Measurements from ENCODE around the gene NFKBIL1.

Gene NFKBIL1

DNA sequence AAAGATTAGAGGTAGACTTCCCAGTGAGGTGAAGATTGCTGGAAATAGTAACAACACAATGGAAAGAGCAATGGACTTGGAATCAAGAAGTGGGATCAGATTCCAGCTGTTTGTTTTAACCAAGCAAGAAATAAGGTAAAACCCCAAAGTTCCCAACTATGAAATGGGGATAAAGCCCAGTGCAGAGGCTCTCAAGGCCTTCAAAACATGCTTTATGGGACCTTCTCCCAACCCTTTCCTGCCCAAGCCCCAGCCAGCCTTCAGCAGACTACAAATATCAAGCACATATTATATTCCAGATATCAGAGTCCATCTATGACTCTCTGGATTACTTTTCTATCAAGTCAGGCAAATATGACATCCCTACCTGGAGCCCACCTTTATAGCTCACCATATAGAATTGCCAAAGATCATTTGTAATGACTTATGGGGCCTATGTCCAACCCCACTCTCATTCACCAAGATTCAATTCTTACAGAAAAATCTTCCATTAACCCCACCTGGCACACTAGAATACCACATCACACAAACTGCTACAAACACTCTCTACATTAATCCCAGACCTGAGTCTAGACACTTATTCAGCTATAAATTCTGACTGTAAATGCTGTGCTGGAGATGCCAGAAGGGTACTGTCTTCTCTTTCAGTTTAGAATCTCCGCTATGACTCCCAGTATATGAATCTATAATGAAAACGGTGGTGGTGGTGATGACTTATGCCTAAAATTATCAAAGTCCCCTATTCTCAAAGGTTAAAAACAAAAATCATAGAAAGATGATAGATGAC, 11.7 kb upstream of the NFKBIL1 start:
- no peak for DNase-seq

DNA sequence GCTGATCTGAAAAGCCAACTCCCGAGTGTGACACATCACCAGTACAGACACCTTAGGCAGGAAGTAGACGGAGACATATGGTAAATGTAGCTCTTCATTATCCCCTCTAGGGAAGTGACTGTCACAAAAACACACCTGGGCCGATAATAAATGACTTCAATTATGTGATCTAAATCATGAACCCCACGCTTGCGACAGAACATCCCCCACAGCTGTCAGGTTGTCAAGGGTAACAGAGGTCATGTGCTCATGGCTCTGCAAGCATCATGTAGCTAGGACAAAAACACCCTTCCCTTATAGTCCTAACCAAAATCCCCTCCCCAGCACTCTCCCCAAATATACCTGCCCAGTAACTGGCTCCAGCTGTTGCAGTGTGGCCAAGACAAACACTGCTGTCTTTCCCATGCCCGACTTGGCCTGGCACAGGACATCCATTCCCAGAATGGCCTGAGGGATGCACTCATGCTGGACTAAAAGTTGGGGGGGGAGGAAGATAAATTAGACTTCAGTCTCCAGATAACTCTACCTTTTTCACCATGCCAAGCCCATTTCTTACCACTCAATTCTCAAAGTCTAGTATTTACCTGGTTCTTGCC, 8.5 kb upstream of the NFKBIL1 start:
- no peak for DNase-seq

DNA sequence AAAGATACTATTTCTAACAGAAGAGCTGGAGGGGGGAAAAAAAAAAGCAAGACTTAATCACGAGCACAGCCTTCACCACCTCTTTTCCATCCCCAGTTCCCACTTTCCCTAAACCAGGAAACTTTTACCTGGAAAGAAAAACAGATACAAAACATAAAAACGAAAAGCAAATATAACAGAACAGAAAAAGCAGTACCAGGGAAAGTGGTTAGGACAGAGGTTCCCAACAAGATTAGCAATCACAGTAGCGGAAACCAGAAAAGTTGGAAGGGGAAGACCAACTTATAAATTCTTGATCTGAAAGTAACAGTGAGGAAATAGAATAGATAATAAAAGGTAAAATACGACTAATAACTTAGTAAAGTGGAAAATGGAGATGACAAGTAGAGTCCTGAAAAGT, 6.8 kb upstream of the NFKBIL1 start:
- no peak for DNase-seq

DNA sequence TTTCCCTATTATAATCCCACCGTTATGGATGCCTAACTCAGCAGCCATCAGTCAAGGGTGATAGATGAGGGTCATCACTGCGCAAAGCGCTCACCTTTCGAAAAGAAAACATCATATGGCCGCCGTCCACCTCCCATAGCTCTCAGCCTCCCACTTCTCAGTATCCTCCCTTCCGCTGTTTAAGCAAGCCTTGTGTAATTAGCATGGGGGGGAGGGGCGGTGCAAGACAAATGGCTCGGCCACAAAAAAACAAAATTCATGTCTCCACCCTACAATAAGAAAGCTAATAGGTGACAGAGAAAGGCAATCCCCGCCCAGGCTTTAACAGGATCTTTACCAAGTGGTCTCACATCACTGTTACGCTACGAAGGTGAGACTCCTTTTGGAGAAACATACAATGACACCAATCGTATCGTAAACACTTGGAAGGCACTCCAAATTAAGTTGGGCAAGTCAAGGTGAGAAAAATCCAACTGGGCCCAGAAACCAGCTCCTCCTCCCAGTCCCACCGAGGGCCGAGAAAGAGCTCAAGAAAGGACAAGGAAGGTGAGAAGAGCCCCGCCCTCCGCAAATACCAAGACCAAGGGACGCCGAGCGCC, 6.2 kb upstream of the NFKBIL1 start:
- DNase-seq: peak; percentile 68

DNA sequence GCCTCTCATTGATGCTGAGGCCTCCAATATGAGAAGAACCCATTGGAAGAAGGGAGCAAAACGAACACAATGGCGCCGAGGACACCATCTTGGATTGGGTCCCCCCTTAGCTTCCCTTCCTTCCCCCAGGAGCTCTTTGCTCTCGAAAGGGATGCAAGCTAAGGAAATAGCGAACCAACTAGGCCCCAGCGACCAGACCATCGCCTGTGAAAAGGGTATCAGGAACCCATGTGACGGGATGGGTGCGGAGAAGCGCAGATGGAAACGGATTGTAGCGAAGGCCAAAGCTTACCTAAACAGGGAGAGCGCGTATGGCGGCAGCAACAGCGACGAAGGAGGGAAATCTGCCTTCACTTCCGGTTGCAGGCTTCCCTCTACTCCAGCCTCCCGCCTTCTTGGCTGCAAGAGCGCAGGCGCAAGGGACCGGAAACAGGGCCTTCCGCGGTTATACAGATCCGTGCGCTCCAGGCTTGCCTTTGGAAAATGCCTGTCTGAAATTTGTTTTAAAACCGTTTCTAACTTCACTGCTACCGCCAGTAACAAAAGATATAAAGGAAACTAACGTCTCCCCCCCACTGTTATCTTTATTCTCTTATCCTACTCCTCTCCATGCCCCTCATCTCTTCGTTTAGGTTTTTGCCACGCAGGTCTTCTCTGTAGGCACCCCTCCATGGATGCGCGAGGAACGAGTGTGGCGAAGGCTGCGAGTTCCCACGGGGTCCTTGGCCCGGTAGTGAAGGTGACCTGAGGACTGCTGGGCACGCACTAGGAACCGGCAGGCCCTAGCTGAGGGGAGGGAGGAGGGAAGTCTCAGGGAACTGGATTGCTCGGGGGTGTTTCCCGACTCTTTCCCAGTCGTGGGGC, 5.5 kb upstream of the NFKBIL1 start, which contains the start of gene DDX39B:
Gene DDX39B (minus strand): TSS at position 346 of the 864 bp plus-strand sequence. CDS start 1,471 bp downstream, outside the sequence.
- DNase-seq: peak; percentile 89

DNA sequence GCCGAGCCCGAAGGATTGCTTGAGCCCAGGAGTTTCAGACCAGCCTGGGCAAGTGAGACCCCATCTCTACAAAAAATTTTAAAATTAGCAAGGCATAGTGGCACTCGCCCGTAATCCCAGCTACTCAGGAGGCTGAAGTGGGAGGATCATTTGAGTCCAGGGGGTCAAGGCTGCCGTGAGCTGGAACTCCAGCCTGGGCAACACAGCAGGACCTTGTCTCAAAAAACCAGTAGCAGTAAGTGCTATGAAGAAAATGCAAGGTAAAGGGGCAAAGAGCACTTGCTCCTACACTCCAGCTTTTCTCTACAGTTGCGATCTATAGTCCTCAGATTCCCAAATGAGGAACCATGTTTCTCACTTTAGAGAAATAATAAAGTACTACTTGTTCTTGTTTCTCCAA, 3.8 kb upstream of the NFKBIL1 start:
- no peak for DNase-seq

DNA sequence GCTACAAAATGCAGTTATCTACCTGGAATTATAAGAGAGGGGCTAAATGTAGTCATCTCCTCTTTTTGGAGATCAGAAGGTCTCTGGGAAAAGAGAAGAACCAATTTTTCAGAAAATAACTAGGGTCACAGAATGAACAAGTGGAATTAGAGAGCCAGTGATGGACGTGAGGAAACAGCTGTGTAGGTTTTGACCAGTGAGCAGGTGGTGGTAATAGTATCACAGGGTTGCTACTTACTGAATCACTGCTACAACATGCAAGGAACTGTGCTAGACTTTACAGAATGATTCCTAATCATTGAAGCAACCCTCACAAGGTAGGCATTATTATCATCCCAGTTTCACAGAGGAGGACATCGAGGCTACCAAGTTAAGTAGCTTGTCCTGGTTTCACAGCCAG, 2.7 kb upstream of the NFKBIL1 start:
- no peak for DNase-seq

DNA sequence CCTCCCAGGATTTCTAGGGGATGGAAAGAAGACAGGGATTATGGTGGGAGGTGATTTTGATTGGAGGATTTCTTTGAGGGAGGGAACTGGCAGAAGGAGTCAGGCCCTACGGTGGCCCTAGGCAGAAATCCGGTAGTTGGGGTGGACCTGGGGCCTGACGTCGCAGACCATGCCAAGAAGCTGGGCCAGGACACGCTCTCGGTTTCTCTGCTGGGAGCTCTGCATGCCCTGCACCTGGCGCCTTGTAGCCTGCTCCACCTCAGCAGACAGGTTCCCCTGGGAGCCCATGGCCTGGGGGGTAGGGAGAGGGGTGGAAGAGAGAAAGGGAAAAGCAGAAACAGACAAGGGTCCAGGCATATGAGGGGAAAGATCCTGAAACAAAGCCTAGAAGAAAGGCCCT, 2.1 kb upstream of the NFKBIL1 start:
- DNase-seq: no peak

DNA sequence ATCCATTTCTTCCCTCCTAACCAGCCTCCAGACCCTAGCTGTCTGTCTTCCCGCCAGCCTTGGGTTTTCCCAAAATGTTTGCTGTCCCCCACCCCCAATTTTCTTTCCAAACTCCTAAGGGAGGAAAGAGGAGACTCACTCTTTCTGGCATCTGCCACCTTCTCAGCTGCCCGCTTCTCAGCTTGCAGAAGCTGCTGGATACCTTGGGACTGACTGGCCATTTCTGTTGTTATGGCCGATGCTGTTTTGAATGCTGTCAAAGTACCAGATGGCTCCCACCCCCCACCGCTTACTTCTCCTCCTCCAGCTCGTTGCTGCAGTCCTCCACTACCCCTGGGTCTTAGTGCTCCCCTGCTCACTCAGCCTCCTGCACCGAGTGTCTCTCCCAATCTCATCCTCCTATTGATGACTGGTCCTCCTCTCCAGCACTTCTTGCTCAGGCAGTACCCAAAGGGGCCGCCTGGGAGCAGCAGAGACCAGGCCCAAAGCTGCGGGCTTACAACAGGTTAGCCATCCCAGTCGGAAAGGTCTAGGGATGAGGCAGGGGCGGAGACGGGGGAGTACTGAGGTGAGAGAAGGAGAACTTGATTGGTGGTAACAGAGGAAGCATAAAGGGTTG, 960 bp upstream of the NFKBIL1 start, which contains the start of gene ATP6V1G2:
Gene ATP6V1G2 (minus strand): TSS at position 270 of the 619 bp plus-strand sequence. CDS start 49 bp downstream, at position 221.
- DNase-seq: peak; percentile 74

DNA sequence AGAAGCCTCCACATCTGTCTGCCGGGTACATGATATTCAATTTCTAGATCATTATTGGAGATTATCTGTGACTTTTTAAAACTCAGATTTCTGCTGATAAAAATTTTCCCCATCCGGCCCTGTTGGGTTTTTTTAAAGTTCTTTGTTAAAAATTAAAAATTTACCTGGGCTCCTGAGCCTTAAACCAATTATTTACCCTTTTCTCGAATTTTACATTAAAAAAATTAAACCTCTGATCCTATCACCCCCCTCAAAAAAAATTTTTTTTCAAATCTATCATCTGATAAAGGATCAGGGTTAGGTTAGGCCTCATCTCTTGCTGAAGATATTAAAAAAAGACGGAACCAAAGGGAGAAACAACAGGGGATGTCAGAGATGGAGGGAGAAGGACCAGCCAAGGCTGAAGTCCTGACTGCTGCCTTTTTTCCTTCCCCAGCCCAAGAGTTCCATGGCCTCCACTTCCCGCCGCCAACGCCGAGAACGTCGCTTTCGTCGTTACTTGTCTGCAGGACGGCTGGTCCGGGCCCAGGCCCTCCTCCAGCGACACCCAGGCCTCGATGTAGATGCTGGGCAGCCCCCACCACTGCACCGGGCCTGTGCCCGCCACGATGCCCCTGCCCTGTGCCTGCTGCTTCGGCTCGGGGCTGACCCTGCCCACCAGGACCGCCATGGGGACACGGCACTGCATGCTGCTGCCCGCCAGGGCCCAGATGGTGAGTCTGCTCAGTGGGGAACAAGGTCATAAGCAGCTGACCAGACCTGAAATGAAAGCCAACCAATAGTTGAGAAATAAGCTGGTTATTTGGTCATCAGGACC, 527 bp downstream of the NFKBIL1 start:
- no peak for DNase-seq

DNA sequence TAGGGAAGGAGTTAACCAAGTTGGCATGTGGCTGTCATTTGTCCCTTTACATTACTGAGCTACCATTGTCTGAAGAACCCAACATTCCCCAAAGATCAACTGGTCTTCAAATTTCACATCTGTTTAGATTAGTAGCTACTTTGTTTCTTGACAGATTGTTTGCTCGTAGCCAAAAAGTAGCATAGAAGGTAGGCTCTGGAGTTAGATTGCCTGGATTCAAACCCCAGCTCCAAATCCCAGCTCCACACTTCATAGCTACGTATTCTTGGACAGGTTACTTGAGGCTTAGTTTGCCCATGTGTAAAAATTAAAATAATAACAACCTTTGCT, 1.1 kb downstream of the NFKBIL1 start:
- DNase-seq: no peak

DNA sequence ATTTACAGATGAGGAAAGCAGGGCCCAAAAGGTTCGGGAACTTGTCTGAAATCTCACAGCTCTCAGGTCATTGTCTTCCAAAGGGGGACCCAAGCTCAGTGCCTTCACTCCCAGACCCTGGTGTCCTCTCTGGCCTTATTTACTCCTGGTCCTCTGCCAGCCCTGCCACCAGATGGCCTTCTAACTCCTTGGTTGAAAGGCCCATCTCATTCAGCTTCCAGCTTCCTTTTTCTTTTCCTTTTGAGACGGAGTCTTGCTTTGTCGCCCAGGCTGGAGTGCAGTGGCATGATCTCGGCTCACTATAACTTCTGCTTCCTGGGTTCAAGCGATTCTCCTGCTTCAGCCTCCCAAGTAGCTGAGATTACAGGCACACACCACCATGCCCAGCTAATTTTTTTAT, 4.0 kb downstream of the NFKBIL1 start:
- peak; percentile 52 for DNase-seq

DNA sequence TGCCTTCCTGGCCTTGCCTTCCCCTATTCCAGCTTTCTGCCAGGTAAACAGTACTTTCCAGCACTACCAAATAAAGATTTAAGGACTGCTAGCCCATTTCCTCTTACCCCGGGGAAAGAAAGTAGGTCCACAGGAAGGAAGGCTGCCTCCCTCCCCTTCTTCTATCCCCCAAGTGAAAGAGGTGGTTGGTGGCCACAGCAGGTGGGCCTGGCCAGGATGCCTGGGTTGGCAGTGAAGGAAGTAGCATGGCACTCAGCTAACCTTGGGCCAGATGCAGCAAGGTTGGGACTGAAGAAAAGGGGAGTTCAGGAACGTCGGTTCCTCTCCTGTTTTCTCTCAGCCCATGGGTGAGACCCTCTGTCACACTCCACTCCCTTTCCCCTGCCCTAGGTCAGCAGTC, 8.9 kb downstream of the NFKBIL1 start:
- no peak for DNase-seq

DNA sequence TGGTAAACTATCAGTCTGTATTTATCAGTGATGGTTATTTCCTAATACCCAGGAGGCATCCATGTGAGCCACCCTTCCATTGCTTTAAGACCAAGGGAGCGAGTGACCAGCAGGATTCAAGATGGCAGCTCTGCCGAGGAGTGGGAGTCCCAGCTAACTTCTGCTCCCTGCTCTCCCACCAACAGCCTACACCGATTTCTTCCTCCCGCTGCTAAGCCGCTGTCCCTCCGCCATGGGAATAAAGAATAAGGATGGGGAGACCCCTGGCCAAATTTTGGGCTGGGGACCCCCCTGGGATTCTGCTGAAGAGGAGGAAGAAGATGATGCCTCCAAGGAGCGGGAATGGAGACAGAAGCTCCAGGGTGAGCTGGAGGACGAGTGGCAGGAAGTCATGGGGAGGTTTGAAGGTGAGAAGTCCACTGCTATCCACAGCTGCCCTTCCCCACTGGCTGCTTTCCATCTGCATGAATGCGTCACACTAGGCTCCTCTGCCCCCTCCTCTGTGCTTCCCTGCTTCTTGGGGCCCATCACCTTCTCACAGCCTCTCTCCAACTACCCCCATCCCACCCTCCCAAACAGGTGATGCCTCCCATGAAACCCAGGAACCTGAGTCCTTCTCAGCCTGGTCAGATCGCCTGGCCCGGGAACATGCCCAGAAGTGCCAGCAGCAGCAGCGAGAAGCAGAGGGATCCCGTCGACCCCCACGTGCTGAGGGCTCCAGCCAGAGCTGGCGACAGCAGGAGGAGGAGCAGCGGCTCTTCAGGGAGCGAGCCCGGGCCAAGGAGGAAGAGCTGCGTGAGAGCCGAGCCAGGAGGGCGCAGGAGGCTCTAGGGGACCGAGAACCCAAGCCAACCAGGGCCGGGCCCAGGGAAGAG, 10.3 kb downstream of the NFKBIL1 start:
- DNase-seq: no peak

DNA sequence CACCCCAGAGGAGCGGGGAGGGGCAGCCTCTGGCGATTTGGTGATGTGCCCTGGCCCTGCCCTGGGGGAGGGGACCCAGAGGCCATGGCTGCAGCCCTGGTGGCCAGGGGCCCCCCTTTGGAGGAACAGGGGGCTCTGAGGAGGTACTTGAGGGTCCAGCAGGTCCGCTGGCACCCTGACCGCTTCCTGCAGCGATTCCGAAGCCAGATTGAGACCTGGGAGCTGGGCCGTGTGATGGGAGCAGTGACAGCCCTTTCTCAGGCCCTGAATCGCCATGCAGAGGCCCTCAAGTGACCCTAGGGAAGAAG, 10.9 kb downstream of the NFKBIL1 start:
- DNase-seq: no peak

DNA sequence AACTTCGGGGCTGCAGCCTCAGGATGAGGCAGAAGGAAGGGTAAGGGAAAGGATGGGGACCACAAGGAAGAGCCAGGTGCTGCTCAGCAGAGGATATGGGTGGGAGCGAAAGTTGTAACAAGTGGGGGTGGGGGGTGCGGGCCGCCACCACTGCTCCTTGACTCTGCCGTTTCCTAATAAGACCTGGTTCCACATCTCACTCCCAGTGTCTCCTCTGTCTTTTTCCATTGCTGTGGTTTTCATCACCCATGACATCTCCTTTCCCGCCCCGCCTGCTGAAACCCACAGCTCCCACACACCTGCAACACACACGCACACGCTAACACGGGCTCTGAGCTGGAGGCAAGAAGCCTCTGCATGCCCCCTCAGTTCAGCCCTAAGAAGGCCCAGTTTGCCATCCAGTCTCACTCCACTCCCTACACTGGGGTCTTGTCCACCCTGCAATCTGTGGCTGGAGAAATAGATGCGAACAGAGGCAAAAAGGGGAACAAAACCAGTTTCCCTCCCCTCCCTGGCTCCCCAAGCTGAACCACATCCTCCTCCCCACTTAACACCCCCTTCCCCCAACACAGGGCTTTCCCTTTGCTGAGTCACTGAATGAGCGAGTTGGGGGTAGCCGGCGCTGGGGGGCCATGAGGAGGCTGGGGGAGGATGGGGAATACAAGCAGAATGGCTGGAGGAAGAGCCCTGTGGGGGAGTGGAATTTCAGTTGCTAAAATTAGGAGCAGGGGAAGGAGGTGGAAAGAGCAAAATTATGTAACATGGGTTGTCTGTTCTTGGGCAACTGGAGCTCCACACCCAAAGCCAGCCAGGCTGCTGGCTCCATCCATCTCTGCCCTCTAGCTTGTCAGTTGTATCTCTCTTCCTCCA, 11.5 kb downstream of the NFKBIL1 start:
- DNase-seq: peak; percentile 53

DNA sequence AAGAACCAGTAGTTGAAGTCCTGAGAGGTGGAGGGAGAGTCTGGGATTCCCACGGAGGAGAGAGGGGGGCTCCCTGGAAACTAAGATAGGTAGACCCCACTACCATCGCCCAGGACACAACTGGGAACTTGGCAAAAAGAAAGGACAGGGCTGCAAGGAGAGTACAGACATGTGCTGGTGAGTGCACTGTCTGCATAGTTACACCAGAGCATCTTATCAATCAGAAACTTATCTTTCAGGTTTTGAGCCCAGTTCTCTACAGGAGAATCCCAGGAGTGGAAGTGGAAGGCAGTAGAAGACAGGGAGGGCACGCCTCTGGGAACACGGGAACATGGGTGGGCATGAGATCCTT, 12.2 kb downstream of the NFKBIL1 start:
- no peak for DNase-seq

DNA sequence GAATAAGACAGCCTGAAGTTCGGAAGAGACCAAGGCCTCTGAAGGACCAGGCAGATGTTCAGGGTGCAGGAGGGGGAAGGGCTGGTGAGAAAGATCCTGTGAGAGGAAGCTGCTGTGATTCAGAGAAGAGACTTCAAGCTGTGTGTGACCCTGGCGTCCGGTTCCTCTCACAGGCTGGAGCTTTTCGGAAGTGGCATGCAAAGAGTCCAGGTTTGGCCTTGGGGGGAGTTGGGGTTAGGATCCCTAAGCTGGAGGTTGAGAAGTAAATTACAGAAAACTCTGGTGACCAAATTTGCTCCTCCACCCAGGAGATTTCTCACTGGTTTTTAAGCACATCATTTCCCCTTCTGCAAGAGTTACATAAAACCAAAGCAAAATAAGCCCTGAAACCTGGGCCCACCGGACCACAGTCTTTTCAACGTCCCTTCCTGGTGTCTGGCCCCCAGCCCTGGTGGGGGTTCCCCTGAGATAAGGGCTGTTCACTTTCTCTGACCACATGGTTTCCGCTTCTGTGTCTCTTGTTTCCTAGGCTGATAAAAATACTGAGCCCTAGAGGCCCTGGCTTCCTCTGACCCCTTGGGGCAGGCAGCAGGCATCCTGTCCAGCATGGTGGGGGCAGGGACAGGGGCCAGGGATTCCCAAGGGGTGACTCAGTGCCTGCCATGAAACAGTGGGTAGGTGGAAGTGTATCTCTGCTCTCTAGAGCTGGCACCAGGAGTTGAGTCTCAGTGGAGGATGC, 12.7 kb downstream of the NFKBIL1 start:
- DNase-seq: no peak

DNA sequence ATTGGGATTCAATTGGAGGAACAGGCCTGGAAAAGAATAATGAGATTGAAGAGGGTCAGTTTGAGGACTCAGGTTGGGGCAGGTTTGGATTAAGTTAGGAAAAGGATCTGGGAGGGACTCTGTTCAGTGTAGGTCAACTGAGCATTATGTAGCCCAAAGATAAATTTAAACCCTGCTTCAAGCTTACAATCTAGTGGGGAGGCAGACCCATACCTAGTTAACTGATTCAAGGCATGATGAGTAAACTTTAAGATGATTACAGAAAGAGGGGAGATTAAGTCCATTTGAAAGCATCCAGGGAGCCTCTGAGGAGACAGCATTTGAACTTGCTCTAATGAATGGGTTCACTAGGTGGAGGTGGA, 13.3 kb downstream of the NFKBIL1 start:
- DNase-seq: no peak
